Activated CD8-positive, alpha-beta T cell treated with anti-CD3 and anti-CD28 coated beads for 36 hours (primary cell): Measurements from ENCODE around the gene C10orf71. TPM values are rescaled to one million over a fixed set of nuclear protein-coding genes. Genes with fewer than 3 reads are reported as not detected.

Experiments
- ATAC-seq: fragments of 200-7000 bp; cut with Tn5 transposase; one replicate; pipeline ENCODE4 v1.10.0; 2021; ENCODE audit warnings: mild to moderate bottlenecking, moderate library complexity
- CTCF ChIA-PET: fragments of 350-600 bp; sonication (Branson Sonifier 250); formaldehyde crosslinking; loops from one replicate; lab custom pipeline; 2021; ENCODE audit warnings: antibody characterized with exemption; lab: Charles Lee
- POLR2A ChIA-PET: fragments of 350-600 bp; sonication (Branson Sonifier 250); formaldehyde crosslinking; loops from one replicate; lab custom pipeline; 2021; ENCODE audit warnings: antibody characterized with exemption; lab: Charles Lee
- DNase-seq: peaks from one replicate; pipeline ENCODE4 v3.0.0-alpha.2; 2020
- H3K27ac Mint-ChIP-seq: one replicate; pipeline ENCODE4 v1.8.0; 2021; ENCODE audit warnings: mild to moderate bottlenecking, mixed read lengths
- H3K27me3 Mint-ChIP-seq: one replicate; pipeline ENCODE4 v1.8.0; 2021; ENCODE audit warnings: mixed read lengths
- H3K36me3 Mint-ChIP-seq: one replicate; pipeline ENCODE4 v1.8.0; 2021; ENCODE audit warnings: low read depth, mixed read lengths
- H3K4me1 Mint-ChIP-seq: one replicate; pipeline ENCODE4 v1.8.0; 2021; ENCODE audit warnings: low read depth, mixed read lengths
- H3K4me3 Mint-ChIP-seq: one replicate; pipeline ENCODE4 v1.8.0; 2021; ENCODE audit warnings: mild to moderate bottlenecking, moderate library complexity, mixed read lengths
- H3K9me3 Mint-ChIP-seq: one replicate; pipeline ENCODE4 v1.8.0; 2021; ENCODE audit warnings: mixed read lengths
- intact Hi-C: fragments of 100-400 bp; cut with micrococcal nuclease; formaldehyde crosslinking; loops from one replicate; pipeline ENCODE4 v1.10.0; 2022
- total RNA-seq, 2 experiments: library from RNA; stranded (reverse); gene quantifications; one replicate each; pipeline ENCODE4 v1.2.3, GENCODE V29; 2021
- TF ChIP-seq, protein P1 (sequence below): fragments of 200-600 bp; IDR thresholded peaks from one replicate; pipeline ENCODE4 v1.8.0; 2022; ENCODE audit warnings: antibody characterized with exemption, mild to moderate bottlenecking

C10orf71 gene
- total RNA-seq, 2 experiments from 2014 or later: not detected

DNA sequence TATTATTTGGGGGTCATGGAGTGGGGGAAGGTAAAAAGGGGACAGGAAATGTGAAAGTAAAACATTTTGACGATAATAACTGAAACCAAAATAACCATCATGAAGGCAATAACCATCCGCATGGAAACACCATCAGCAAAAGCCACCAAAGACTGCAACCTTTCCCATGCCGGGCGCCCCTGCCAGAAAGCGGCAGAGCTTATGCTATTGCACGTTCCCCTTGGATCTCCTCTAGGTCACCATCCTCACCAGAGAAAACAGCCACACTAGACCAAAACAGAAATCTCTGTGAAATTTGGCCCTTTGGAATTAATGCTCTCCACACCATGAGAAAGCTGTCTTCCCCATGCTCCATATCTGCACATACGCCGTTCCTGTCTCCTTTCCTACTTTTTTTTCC, 65.8 kb downstream of the C10orf71 start:
- Mint-ChIP-seq H3K4me1 (no peaks in the 10 kb centered on the region), H3K4me3 (no peak overlapping the region), H3K27me3 (no peaks in the 10 kb centered on the region), H3K36me3 (no peaks in the 10 kb centered on the region), H3K27ac (no peak overlapping the region), H3K9me3 (no peaks in the 10 kb centered on the region)
- TF ChIP-seq, protein P1, sequence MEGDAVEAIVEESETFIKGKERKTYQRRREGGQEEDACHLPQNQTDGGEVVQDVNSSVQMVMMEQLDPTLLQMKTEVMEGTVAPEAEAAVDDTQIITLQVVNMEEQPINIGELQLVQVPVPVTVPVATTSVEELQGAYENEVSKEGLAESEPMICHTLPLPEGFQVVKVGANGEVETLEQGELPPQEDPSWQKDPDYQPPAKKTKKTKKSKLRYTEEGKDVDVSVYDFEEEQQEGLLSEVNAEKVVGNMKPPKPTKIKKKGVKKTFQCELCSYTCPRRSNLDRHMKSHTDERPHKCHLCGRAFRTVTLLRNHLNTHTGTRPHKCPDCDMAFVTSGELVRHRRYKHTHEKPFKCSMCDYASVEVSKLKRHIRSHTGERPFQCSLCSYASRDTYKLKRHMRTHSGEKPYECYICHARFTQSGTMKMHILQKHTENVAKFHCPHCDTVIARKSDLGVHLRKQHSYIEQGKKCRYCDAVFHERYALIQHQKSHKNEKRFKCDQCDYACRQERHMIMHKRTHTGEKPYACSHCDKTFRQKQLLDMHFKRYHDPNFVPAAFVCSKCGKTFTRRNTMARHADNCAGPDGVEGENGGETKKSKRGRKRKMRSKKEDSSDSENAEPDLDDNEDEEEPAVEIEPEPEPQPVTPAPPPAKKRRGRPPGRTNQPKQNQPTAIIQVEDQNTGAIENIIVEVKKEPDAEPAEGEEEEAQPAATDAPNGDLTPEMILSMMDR: no peak
- POLR2A ChIA-PET: no interaction called here
- DNase-seq (no peak), ATAC-seq (no peak)
- intact Hi-C loops: no loop called here
- CTCF ChIA-PET: no interaction called here

DNA sequence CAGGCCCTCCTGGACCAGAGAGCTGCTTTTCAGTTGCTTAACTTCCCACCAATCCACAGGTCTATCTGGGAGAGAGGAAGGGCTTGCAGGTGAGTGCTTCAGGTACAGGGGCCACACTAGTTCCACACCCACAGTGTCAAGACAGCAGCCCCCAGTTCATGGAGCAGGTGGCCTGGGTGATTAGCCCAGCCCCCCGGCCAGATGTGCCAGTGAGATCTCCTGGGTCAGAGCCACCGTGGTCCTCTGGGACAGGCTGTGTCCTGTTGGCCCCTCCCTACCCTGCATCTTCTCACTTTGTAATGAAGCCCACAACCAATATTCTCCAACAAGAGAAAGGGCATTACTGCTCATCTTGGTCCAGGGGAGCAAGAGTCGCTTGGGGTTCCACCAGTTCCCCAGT, 66.3 kb downstream of the C10orf71 start:
- Mint-ChIP-seq H3K27me3 (no peaks in the 10 kb centered on the region), H3K27ac (no peak overlapping the region), H3K9me3 (no peaks in the 10 kb centered on the region), H3K36me3 (no peaks in the 10 kb centered on the region), H3K4me3 (no peak overlapping the region), H3K4me1 (no peaks in the 10 kb centered on the region)
- CTCF ChIA-PET: no interaction called here
- POLR2A ChIA-PET: no interaction called here
- DNase-seq (no peak), ATAC-seq (no peak)
- intact Hi-C loops: no loop called here
- TF ChIP-seq, protein P1: no peak

DNA sequence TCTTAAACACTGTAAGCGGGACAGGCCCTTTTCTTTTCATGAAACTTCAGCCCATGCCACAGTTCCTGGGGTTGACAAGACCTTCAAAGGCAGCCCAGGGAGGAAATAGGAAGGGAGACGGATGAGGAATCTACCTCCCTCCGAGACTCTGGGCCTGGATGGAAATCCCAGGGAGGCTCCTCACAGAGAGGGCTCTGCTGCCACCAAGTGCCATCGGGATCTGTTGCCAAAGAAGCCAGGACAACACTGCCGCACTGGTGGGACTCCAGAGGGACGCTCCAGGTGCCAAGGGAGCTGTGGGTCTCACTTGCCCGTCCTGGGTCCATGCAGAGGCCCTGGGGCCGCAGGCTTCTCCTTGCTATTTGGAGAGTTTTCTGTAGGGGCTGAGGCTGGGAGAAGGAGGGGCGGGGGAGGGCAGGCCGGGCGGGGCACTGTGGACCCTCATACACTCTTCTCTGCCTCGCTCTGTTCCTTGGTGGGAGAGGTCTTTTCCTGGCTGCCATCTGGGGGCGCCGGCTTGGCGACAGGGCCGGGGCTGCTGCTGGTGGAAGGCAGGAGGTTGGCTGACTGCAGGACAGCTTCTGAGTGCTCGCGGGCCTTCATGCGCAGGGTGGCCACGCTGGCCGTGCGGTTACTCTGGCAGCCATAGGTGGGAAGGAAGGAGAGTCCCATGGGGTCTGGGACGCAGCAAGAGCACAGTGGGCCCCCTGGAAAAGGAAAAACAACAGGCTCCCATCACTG, 66.9 kb downstream of the C10orf71 start:
- no peak for ATAC-seq
- Mint-ChIP-seq H3K36me3 (no peaks in the 10 kb centered on the region), H3K27ac (no peak overlapping the region), H3K27me3 (no peaks in the 10 kb centered on the region), H3K9me3 (no peaks in the 10 kb centered on the region), H3K4me3 (no peak overlapping the region), H3K4me1 (no peaks in the 10 kb centered on the region)
- ChIA-PET POLR2A (no interaction called here), CTCF (no interaction called here)
- intact Hi-C loops: no loop called here
- DNase-seq: no peak
- TF ChIP-seq, protein P1: no peak

DNA sequence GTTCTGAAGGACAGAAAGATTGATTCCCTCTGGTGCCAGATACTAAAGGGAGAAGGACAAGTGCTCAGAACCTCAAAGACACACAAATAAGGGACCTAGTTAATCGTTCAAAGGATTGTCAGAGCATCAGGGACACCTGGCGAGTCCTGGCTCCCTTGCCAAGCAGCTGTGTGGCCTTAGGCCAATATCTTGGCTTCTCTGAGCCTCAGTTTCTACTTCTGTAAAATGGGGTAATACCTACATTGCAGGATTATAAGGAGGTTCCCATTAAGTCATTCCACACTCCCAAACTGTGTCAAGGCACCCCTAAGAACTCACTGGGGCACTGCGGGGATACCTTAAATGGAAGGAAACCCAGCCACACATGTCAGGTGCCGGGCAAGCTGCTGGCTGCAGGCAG, 67.5 kb downstream of the C10orf71 start:
- Mint-ChIP-seq H3K4me1 (no peaks in the 10 kb centered on the region), H3K27ac (no peak overlapping the region), H3K4me3 (no peak overlapping the region), H3K36me3 (no peaks in the 10 kb centered on the region), H3K27me3 (no peaks in the 10 kb centered on the region), H3K9me3 (no peaks in the 10 kb centered on the region)
- TF ChIP-seq, protein P1: no peak
- POLR2A ChIA-PET: no interaction called here
- intact Hi-C loops: no loop called here
- CTCF ChIA-PET: no interaction called here
- DNase-seq (no peak), ATAC-seq (no peak)

DNA sequence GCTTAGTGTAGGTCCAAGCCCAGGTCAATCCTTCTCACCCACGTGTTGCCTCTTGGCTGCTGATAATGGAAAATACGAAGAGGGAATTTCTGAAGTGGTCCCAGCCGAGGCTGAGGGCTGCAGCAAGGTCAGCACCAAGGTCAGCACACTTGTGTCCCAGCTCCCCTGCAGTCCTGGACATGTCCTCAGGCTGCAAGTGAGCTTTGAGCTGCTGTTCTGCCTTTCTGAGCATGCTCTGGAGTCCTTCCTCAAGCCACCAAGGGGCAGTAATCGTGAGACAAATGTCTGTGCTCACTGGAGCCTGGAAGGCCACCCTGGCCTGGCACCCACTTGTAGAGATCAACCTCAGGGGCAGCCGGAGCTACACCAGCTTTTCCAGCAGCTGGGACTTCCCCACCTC, 68.6 kb downstream of the C10orf71 start:
- Mint-ChIP-seq H3K27me3 (no peaks in the 10 kb centered on the region), H3K4me3 (no peak overlapping the region), H3K27ac (no peak overlapping the region), H3K9me3 (no peaks in the 10 kb centered on the region), H3K4me1 (no peaks in the 10 kb centered on the region), H3K36me3 (no peaks in the 10 kb centered on the region)
- no peak for DNase-seq
- TF ChIP-seq, protein P1: no peak
- ATAC-seq: no peak
- CTCF ChIA-PET: no interaction called here
- intact Hi-C loops: no loop called here
- POLR2A ChIA-PET: no interaction called here
